HG03378 (cell line): ENCODE data around the gene SHCBP1L.

Source experiments
- ATAC-seq: cut with Tn5 transposase; IDR thresholded peaks from one replicate; pipeline ENCODE4 v1.9.1; 2021; ENCODE audit warnings: mild to moderate bottlenecking, moderate library complexity; ENCODE audit not compliant: unreplicated experiment

Gene SHCBP1L

DNA sequence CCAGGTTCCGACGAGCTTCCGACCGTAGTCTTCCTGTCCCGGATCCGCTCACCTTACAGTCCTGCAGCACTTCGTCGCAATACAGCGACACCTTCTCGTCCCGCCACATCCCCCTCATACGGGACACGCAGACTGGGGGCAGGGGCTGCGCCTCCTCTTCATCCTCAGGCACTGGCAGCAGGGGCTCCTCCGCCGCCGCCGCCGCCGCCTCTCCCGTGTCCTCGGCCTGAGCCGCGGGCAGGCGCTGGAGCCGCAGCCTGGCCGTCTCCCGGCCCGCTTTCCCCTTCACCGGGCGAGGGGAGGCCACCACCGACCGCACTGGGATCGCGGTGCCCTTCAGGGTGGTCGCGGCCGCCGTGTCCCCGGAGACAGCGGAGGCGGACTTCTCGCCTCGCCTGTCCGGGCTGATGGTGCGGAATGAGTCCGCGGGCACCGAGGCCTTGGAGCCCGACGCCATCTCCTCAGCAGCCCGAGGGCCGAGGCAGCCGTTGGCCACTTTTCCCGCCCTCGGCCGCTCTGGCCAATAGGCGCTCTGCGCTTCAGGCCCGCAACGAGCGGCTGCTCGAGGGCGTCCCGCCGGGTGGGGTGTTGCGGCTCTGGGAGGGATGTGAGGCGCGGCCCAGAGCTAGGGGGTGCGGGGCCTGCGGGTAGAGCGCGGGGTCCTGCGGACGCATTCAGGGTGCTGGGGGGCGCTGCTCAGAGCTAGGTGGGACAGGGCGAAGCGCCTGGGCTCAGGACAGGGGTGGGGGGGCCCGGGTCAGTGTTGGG, at the start of gene SHCBP1L:
Gene SHCBP1L, minus strand, starts transcription at position 490 of the 768 bp plus-strand sequence. Its CDS starts 33 bp downstream, at position 457.
- ATAC-seq = no peak

DNA sequence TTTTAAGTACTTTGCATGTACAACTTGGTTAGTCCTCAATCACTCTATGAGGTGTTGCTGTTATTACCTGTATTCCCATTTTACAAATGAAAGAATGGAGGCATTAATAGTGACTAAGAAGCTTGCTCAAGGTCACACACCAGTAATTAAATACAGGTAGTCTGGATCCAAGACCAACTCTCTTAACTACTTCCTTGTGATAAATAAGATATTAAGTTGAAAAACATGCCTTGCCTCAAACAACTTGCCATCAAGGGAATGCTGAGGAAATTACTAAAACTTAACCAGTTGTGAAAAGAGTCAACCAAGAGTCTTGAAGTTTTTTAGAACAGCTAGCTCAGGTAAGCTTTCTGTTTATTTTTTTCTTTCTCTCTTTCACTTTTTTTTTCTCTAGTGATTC, 49.3 kb upstream of the SHCBP1L start:
- ATAC-seq = no peak

DNA sequence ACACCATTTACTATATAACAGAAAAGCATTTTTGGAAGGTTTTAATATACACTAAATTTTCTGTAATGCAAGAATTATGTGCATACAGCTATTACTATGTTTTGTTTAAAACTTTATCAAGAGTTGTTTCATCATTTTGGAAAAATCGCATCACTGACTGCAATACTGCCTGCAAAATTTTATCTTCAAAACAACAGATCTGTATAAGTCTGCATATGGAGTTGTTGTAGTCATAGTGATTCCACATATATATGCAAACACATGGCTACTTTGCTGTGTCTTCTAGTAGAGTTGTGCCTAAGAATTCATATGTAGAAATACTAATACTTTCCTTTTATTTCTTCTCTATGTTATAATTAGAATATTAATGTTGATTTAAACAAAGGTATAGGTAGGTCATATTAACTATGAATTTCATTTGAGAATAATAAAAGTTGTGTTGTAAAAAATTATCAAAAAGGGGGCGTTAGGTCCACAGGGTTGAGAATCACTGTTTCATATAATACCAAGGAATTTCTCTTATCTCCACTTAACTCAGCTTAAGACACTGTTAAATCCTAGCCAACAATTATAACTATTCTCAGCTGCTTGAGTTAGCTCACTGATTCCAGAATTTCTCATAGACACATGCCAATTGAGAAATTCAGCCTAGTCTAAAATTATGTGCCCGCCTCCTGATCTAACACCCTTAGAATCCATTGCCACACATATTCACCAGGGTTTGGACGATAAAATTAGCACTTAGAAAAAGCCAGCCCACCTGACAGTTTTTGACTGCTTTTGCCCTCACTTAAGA, 47.4 kb upstream of the SHCBP1L start:
- no peak for ATAC-seq

DNA sequence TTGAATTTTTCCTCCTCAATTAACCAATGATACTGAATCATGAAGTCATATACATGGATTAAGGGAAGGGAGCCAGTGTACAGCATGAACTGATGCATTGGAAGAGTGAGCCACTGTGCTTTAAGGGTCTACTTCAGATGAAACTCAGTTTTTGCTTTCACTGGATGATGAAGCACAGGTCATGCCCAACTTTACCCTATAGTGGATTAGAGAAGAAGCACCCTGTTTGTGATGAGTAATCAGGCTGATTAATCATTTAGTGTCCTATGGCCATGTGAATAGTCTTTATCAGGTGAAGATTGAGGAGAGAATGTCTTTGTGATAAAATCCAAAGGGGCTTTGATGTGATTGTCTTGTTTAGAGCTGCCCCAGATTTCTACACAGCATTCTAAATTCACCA, 45.5 kb upstream of the SHCBP1L start:
- ATAC-seq = no peak

DNA sequence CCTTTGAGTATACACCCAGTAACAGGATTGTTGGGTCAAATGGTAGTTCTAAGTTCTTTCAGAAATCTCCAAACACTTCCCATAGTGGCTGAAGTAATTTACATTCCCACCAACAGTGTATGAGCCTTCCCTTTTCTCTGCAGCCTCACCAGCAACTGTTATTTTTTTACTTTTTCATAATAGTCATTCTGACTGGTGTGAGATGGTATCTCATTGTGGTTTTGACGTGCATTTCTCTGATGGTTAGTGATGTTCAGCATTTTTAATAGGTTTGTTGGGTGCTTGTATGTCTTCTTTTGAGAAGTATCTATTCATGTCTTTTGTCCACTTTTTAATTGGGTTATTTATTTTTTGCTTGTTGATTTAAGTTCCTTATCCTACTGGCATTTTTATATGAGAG, 43.9 kb upstream of the SHCBP1L start:
- ATAC-seq = no peak

DNA sequence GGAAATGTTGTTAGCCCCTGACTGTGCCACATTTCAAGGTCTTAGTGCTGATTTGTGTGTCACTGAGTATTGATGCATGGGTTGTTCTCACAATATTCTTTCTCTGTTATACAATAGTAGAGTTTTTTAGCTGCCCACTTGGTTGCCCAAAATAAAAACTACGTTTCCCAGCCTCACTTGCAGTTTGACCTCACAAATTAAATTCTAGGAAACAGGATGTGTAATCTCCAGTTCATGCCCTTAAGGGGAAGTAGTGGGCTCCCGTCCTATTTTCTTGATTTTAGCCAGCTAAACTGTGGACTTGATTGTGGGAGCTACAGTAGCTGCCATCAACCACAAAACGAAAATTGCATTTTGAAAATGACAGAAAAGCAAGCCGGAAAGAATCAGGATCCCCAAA, 42.9 kb upstream of the SHCBP1L start:
- ATAC-seq = no peak

DNA sequence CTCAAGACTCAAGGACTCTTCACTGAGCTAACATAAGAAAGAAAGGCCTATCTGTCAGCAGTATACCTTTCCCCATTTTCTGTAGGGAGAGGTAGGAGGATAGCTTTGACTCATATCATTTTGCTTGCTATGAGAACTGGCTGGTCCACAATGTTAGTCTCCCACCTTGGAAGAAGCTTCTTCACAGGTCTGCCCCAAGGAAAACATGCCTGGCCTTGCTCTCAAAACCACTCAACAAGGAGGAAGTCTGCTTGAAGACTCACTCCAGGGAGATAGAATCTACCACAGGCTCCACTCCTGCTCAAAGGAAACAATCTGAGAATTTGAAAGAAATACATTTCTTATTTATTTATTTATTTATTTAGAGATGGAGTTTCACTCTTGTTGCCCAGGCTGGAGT, 40.8 kb upstream of the SHCBP1L start:
- no peak for ATAC-seq

DNA sequence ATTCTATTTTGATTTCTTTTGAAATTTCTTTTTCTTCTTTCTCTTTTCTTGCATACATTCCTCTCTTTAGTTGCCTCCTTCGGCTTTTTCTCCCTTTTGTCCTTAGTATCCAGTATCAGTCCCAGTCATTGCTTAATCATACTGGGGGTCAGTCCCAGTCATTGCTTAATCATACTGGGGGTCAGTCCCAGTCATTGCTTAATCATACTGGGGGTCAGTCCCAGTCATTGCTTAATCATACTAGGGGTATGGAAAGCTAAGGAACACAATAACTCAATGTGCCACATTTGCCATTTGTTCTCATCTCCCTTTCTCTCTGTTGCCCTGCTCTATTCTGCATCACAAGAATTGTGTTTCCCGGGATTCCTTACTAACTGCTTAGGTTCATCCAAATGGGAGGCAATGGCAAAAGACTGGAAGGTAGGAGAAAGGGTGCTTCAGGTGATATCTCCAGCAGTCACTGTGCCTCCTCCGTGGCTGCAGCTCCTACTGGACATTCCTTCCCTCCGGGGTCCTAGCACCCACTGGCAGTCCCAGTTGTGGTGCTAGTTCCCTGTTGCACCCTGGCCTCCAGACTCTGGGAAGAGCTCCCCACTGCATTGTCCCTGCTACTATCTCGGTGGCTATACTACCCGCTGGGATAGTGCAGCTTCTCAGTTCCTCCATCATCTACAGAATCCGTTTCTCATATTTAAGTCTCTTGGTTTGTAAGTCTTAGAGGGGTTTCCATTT, 37.6 kb upstream of the SHCBP1L start:
- no peak for ATAC-seq

DNA sequence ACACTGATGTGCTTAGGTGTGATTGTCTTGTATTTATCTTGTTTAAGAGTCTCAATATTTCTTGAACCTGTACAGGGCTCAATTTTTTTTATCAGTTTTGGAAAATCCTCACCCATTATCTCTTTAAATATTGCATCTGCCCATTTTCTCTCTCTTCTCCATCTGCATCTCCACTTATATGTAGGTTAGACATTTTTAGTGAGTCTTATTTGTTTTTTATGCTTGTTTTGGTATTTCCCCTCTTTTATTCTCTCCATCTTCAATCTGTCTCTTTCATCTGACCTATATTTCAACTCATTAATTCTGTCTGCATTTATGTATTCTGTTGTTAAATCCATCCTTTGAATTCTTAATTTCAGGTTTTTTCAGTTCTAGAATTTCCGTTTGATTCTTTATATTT, 32.9 kb upstream of the SHCBP1L start:
- no peak for ATAC-seq

DNA sequence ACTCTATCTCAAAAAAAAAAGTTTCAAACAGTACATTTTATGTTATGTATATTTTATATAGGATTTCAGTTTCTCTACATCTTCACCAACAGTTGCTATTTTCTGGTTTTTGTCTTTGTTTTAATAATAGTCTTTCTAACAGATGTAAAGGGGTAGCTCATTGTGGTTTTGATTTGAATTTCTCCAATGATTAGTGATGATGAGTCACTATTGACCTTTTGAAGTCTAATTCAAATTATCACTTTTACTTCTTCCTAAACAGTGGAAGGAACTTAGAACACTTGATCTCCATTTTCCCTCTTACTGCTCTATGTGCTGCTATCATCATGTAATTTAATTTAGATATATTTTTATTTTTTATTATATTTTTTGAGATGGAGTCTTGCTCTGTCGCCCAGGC, 31.7 kb upstream of the SHCBP1L start:
- ATAC-seq = no peak

DNA sequence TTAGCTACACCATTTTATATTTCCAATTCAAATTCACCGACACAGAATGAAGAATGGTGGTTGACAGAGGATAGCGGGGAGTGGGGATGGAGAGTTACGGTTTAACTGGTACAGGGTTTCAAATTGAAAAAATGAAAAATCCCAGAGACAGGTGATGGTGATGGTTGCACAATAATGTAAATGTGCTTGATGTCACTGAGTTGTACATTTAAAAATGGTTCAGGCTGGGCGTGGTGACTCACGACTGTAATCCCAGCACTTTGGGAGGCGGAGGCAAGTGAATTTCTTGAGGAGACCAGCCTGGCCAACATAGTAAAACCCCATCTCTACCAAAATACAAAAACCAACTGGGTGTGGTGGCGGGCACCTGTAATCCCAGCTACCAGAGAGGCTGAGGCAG, 31.2 kb upstream of the SHCBP1L start:
- ATAC-seq = no peak

DNA sequence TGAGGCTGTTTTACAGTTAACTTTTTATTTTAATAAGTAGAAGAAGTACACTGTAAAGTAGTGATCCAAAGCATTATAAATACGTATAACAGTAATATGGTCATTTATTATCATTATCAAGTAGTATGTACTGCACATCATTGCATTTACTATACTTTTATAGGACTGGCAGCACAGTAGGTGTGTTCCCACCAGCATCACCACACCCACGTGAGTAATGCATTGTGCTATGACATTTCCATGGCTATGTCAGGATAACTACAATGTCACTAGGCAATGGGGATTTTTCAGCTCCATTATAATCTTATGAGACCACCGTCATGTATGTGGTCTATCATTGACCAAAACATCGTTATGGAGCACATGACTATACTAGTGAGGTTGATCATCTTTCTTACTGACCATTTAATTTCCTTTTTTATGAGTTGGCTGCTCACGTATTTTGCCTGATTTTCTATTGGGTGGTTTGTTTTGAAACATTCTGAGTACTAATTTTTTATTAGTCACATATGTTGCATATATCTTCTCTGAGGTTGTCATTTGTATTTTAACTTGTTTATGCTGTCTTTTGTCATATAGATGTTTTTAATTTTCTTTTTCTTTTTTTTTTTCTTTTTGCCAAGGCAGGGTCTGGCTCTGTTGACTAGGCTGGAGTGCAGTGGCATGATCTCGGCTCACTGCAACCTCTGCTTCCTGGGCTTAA, 25.3 kb upstream of the SHCBP1L start:
- no peak for ATAC-seq

DNA sequence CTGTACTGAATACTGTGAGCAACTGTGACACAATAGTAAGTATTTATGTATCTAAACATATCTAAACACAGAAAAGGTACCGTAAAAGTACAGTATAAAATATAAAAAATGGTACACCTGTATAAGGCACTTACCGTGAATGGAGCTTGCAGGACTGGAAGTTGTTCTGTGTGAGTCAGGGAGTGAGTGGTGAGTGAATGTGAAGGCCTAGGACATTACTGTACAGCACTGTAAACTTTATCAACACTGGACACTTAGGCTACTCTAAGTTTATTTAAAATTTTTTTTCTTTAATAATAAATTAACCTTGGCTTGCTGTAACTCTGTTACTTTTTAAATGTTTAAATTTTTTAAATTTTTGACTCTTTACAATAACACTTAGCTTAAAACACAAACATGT, 24.5 kb upstream of the SHCBP1L start:
- no peak for ATAC-seq

DNA sequence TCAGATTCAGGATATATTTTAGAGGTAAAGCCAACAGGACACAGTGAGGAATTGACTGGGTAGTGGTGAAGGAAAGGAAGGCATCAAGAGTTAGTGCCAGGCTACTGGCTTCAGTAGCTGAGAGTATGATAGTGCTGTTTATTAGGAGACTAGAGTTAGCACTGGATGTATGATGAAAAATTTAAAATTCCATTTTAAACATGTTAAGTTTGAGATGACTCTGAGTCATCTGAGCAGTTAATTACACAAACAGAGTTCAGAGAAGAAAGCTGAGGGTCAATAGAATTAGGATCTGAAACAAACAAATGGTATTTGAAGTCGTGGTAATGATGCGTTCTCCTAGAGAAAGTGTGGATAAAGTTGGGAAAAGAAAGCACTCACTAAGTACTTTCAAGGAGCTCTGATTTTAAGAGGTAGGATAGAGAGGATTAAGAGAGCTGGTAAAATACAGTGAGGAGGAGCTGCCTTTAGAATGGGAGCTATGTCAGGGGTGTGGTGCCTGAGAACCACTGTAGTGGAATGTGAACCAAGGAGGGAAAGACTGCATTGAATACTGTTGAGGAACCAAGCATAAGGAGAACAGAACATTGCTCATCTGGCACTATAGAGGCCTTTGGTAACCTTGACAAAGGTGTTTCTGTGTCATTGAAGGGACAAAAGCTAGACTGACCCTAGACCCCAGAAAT, 21.7 kb upstream of the SHCBP1L start:
- no peak for ATAC-seq

DNA sequence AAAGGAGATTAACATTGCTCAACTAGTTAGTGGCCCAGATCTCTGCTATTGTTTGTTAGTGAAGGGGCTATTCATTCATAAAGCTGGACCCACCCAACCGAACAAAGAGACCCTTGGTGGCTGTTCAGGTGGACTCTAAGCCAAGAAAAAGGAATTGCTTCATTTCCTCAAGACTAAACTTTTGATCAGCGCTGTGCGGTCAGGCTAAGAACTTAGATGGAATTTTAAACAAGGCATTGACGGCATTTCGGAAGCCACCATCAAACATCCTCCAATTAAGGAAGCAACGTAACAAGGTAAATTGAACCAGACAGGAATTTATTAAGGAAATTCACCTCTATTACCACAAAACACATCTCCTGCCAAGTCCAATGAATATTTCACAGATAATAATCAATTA, 19.9 kb upstream of the SHCBP1L start:
- ATAC-seq = no peak

DNA sequence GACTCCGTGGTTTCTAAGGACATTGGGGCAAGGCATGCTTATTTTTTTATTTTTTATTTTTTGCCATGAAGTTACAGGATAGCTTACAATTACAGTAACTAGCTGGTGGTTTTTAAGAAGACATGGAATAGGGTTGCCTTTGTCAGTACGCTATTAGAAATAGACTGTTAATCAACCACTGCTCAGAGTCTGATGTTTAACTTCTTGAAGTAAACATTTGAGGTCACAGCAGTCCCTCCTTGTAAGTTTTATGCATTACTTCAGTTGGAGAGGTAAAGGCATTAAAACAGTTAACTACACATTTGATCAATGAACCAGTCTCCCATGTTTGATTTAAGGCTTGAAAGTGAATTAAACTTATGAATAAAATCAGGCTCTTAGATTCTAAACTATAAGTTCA, 19.3 kb upstream of the SHCBP1L start:
- no peak for ATAC-seq

DNA sequence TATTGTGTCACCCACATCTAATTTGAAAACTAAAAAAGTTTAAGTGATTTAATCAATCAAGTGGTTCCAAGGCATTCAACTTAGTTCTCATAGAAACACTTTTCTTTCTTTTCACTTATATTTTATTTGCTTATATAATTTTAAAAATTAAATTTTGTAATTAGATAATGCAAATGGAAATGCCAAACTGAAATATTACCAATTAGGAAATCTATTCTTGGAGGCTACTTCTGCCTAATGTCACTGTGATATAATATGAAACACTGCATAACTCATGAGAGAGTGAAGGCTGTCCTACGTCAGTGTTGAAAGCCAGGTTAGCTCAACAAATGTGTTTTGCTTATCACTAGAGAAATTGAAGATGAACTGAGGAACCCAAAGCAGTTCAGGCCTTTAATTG, 18.3 kb upstream of the SHCBP1L start:
- no peak for ATAC-seq

DNA sequence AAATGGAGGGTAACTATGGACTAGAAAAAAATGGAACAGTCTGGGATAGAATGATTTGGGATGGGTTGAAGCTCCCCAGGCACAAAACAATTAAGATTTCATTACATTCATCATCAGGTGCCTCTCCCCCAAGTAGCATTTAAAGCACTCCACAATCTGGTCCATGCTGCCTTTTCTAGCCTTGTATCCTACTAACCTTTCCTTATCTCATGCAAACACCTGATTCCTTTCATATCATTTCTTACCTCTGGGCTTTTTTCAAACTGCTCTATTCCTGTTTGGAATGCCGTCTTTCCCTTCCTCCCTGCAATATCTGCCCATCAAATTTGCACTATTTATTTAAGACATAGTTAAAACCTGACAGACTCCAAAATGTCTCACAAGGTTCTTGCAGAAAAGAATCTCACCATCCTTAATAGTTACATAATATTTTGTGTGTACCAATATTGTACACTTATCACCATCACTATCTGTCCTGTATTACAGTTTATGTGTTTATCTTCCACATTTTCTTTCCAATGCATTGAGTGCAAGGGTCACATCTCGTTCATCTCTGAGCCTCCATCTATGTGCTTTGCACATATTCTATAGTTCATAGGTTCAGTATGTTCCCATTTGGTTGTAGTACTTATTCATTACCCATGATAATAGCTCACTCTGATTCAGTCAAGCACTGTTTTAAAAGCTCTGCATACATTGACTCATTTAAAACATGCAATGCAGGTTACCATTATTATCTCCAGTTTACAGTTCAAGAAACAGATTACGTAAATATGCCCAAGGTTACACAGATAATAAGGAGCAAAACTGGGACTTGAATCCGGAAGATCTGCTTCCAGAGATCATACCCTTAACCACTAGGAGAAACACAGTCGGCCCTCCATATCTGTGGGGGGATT, 16.1 kb upstream of the SHCBP1L start:
- no peak for ATAC-seq

DNA sequence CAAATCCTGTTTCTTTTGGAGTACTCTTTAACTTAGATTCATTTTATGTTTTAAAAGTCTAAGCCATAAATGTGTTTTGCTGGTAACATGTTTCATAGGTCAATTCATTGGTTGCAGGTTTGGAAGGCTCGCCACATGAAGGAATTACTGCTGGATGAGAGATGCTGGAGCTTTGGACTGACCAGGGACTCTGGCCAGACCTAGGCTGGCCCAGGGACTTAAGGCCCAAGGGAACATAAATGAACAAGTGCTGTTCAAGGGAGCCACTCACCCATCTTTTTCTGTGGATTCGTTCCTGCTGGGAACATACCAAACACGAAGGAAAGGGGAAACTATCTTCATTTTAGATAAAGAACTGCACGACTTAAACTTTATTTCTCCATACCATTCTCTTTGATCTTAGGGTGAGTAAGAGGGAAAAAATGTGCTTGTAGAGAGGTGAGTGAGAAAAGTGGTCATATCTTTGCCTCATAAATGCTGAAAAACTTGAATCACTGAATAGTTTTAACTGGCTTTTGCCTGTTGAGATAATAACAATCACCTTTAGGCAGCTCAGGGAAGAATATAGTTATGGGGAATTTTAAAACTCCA, 15.3 kb upstream of the SHCBP1L start:
- ATAC-seq = no peak
